GM21526 (cell line): ENCODE measurements around the gene COL18A1.

Source experiments
- ATAC-seq: cut with Tn5 transposase; IDR thresholded peaks from one replicate; pipeline ENCODE4 v1.9.1; 2021; ENCODE audit warnings: moderate library complexity; ENCODE audit not compliant: unreplicated experiment, low FRiP score

The COL18A1 gene

GRCh38 chr21:45486443-45487160 lies 81.6 kb downstream of the COL18A1 start:
- no peak for ATAC-seq

- no peak for ATAC-seq
Observed at GRCh38 chr21:45487161-45487806, 82.3 kb downstream of the COL18A1 start.

DNA sequence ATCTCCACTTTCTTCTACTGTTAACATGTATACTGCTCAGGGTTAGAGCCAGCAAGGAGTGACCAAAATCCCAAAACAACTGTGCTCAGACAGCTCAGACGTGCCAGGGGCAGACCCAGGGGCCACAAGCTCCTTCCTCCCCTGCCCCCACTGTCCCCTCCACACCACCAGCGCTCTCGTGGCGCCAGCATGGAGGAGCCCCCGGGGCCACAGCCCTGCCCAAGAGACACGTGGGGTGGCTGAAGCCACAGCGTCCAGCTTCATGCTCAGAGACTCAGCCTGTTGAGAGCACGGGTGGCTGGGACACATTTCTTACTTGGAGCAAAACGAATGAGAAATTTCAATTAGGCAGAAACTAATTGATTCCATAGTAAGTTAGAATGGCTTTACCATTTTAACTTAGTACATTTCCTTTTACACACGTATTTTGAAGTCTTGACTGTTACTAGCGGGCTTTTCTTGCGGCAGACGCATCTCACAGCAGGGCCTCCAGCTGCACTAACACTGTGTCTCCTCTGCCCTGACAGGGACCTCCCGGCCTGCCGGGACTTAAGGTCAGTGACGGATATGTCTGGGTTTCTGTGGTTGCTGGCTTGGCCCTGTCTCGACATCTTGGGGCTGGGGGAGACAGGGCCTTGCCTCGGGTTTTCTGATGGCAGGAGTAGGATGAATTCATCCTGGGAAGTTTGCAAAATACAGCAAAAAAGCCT lies 83.1 kb downstream of the COL18A1 start:
- ATAC-seq: no peak

DNA sequence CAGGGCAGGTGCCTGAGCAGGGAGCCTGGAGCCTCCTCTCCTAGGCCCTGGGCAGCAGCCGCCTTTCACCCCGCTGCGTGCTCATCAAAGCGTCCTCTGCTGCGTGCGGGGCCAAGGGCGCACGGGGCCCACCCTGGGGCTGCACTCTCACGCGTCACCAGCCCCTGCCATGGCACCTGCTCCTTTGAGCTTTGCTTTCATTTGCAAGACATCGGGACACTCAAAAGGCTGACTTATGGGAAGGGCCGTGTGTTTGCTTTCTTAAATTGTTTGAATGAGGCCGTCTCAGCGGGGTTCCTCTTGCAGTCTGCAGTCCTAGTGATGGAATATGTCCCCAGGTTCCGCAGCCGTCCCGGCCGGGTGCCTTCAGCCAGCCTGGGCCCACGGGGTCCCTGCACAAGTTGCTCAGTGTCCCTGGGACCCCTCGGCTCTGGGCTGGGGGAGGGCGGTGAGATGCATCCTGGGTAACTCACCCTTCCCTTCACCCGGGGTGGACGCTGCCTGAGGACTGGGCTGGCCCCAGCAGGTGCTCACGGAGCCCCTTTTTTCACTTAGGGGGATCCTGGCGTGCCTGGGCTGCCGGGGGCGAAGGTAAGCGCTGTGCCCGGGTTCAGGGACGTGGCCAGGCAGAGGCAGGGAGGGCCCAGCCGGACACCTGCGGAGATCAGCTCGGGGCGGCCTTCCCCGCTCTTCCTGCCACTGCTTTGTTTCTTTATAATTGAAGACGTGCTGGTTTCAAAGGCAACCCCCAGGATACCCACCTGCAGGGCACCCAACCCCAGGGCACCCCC lies 84.2 kb downstream of the COL18A1 start:
- no peak for ATAC-seq

DNA sequence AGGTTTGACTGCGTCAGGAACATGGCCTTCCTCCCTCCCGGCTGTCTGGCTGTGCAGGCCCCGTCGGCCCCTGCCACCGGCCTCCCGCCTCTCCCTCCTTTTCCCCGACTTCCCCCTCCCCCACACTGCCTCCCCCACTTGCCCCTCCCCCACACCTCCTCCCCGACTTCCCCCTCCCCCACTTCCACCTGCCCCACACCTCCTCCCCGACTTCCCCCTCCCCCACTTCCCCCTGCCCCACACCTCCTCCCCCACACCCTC lies 84.7 kb downstream of the COL18A1 start:
- ATAC-seq: no peak

- no peak for ATAC-seq
Observed at GRCh38 chr21:45490049-45490731, 85.2 kb downstream of the COL18A1 start.

DNA sequence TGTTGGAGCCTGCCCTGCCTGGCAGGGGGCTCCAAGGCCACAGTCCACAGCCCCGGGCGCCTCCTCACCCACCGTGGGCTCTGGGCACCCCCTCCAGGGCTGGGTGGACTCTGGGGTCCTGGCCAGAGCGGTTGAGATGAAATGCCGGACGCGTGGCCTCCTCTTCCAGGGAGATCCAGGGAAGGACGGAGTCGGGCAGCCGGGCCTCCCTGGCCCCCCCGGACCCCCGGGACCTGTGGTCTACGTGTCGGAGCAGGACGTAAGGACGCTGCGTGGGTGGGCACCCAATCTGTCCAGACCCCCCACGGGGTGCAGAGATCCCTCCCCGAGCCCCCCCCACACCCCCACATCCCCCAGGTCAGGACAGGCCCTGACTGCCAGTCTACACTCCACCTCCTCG lies 86.1 kb downstream of the COL18A1 start:
- ATAC-seq: no peak

DNA sequence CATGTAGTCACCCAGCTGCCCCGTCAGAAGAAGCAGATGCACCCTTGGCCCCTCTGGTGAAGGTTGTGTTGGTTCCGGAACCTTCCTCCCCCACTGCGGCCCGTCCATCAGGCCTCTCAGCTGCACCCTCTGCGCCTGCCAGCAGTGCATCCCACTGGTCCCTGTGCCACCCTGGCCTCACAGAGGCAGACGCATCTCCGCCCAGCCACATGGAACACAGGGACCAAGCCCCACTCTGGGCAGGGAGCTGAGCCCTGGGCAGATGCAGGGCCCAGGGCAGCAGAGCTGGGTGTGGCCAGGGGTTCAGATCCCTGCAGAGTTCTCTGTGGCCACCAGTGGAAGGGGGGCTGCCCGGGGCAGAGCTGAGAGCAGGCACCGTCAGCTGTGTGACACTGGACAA lies 86.7 kb downstream of the COL18A1 start:
- no peak for ATAC-seq

DNA sequence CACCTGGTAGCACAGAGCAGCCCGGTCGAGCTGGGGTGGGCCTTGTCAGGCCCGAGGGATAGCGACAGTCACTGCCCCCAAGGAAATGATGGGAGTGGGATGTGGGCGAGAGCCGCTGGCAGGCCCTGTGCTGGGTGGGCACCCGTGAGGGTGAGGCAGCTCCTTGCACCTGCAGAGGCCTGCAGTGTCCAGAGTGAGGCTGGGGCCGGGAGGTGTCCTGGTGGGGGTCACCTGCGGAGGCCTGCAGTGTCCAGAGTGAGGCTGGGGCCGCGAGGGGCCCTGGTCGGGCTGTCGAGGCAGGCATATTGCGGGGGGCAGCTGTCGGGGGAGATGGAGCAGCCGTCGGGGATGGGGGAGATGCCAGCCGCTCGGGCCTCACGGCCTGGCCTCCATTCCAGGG lies 87.8 kb downstream of the COL18A1 start:
- no peak for ATAC-seq

- no peak for ATAC-seq
Observed at GRCh38 chr21:45493401-45494001, 88.5 kb downstream of the COL18A1 start.

- no peak for ATAC-seq
Observed at GRCh38 chr21:45494135-45494850, 89.3 kb downstream of the COL18A1 start.

DNA sequence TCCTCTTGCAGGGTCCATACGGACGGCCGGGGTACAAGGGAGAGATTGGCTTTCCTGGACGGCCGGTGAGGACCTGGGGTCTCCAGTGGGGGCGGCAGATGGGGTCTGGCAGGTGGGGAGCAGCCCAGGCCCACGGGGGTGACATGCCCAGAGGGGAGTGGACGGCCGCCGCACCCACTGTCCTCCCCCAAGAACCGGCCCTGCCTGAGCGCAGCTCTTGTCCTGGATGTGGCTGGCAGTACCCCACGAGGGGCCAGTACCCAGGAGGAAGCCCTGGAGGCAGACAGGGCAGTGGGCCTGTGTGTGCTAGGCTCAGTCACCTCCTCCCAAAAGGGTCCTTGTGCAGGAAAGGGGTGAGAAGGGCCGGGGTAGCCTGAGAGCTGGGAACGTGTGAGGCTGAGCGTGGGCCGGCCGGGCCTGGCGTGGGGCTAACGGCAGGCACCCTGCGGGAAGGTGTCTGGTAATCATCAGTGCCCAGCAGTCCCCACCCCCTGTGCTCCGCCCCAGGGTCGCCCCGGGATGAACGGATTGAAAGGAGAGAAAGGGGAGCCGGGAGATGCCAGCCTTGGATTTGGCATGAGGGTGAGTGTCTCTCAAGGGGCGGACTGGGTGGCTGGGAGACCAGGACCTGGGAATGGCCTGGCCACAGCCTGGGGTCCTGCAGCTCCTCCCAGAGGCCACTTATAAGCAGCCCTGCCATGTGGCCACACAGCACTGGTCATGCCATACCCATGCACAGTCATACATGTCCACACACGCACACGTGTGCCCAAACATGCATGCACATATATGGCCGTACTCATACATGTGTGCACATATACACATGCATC lies 90.1 kb downstream of the COL18A1 start:
- ATAC-seq: no peak

DNA sequence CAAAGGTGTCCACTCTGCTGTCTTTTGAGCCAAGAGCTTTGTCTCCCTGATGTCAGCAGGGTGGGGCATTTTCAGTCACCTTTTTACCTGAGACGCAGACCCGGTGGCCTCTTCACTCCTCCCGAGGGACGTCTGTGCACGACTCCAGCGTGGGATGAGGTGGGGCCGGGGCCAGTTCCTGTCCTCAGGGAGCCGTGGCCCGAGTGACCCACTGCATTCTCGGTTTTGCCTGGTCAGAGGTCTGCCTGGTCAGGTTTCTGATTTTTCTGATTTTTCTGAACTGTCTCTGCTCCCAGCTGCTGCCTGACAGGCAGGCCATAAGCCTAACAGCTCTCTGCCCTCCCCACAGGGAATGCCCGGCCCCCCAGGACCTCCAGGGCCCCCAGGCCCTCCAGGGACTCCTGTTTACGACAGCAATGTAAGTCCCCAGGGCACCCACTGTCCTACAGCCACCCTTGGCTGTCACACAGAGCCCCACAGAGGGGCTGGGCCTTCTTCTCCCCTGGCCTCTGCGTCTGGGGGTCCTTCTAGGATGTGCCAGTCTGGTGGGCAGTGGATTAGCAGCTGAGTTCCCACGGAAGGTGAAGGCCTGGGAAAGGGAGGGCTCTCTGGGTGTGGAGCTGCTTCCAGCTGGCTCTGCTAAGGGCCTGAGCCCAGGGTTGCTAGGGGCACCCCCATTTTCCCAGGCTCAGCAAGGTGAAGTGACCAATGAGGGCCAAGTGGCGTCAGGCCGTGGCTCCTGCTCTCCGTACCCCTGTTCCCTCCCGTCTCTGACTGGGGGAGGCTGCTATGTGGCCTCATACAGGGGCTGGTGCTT lies 91.4 kb downstream of the COL18A1 start:
- ATAC-seq: no peak

- ATAC-seq: no peak
Observed at GRCh38 chr21:45496968-45497845, 92.2 kb downstream of the COL18A1 start.

- no peak for ATAC-seq
Observed at GRCh38 chr21:45497846-45498645, 93.1 kb downstream of the COL18A1 start.

GRCh38 chr21:45498646-45499000 lies 93.7 kb downstream of the COL18A1 start:
- no peak for ATAC-seq
